ENCODE measurements around the gene LYPD8. TPM values are rescaled to one million over a fixed set of nuclear protein-coding genes. Genes with fewer than 3 reads are reported as not detected.
"Not testable (repeated sequence)": the region's sequence is repeated elsewhere in the genome, so short reads cannot be mapped to it uniquely, and the experiment has no call there.

Gene LYPD8
- total and polyA plus RNA-seq, 9 donors = not detected

DNA sequence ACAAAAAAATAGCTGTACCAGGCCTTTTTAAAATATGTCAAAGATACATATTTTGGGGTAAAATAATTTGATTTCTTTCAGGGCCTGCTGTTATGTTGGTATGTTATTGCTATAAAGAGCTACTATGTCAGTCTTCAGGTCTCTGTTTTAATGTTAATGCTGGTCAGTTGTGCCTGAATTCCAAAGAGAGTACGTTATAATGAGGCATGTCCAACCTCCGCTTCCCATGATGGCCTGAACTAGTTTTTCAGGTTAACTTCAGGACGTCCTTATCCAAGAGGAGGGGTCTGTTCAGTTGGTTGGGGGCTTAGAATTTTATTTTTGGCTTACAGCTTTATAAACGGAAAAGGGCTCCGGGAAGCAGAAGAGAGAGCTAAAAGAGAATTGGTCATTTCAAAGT lies 34.9 kb upstream of the LYPD8 start:
- 68% methylated on average over 2 of the region's 5 CpGs for WGBS (ENCODE audit: insufficient coverage)
- no peaks in the 10 kb centered on the region for H3K36me3 ChIP-seq (ENCODE audit: control insufficient read depth, insufficient read depth, low read length)
- H3K4me1 ChIP-seq (ENCODE audit: control insufficient read depth, insufficient read depth, low read length) = no peaks in the 10 kb centered on the region
- no peaks in the 10 kb centered on the region for H3K27me3 ChIP-seq (ENCODE audit: control insufficient read depth, insufficient read depth, low read length)
- H3K4me3 ChIP-seq (ENCODE audit: low read length) = no peak overlapping the region
- no peak for DNase-seq
- H3K27ac ChIP-seq (ENCODE audit: low read length) = no peak overlapping the region
- peaks cover 9% of the 10 kb centered on the region for H3K9me3 ChIP-seq (replicated peaks; ENCODE audit: control insufficient read depth, low read depth, low read length)

DNA sequence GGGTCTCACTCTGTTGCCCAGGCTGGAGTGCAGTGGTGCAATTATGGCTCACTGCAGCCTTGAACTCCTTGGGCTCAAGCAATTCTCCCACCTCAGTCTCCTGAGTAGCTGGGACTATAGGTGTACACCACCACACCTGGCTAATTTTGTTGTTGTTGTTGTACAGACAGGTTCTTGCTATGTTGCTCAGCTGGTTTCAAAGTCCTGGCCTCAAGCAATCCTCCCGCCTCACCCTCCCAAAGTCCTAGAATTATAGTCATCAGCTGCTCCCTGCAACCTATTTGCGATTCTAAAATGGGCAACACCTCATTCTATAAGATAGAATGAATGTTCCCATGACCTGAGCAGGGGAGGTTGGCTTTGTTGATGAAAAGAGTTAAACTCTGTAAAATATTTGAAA lies 33.8 kb upstream of the LYPD8 start:
- no CpG with 5 or more reads among the region's 2 CpGs for WGBS (ENCODE audit: insufficient coverage)

DNA sequence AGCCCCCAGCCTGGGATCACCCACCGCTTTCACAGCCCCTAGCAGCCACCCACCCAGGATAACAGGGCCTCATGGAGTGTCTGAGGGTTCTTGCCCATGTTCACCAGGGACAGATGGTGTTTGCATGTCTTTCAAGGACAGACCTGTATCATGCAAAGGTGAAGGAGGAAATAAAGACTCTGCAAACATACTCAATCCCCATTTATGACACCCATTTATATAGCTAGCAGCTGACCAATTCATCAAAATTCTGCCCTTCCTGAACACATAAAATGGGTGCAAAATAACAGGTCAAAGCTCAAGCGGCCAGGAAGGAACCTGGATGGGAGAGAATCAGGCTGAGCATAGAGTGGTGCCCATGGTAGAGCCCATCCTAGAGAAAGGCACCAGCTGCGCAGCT lies 32.8 kb upstream of the LYPD8 start:
- Histone ChIP-seq H3K9me3 (replicated peaks; ENCODE audit: control insufficient read depth, low read depth, low read length) (peaks cover 6% of the 10 kb centered on the region), H3K27me3 (ENCODE audit: control insufficient read depth, insufficient read depth, low read length) (no peaks in the 10 kb centered on the region), H3K27ac (ENCODE audit: low read length) (no peak overlapping the region), H3K36me3 (ENCODE audit: control insufficient read depth, insufficient read depth, low read length) (no peaks in the 10 kb centered on the region), H3K4me1 (ENCODE audit: control insufficient read depth, insufficient read depth, low read length) (no peaks in the 10 kb centered on the region), H3K4me3 (ENCODE audit: low read length) (no peak overlapping the region)
- DNase-seq = no peak
- no CpG with 5 or more reads among the region's 3 CpGs for WGBS (ENCODE audit: insufficient coverage)

More for the DNA sequence above, 33.8 kb upstream of the LYPD8 start:
- H3K27me3 ChIP-seq (ENCODE audit: control insufficient read depth, insufficient read depth, low read length); H3K4me1 ChIP-seq (ENCODE audit: control insufficient read depth, insufficient read depth, low read length); H3K4me3 ChIP-seq (ENCODE audit: low read length); H3K9me3 ChIP-seq (replicated peaks; ENCODE audit: control insufficient read depth, low read depth, low read length); H3K27ac ChIP-seq (ENCODE audit: low read length); H3K36me3 ChIP-seq (ENCODE audit: control insufficient read depth, insufficient read depth, low read length); DNase-seq: not testable (repeated sequence)

DNA sequence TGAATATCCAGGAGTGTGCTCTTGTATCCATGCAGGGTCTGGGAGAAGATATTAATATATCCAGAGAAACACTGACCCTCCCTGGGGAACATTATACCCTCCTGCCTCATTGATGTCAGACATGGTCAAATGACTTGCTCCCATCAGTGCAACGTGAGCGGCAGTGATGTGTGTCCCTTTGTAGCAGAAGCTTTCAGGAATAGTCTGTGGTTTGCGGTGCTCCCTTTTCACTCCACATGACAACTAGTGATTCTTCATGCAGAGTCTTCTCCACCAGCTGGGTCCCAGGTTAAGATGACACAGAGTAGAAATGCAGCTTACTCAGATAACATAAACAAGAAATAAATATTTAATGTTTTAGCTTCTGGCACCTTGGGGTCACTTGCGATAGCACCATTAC lies 31.9 kb upstream of the LYPD8 start:
- no peaks in the 10 kb centered on the region for H3K27me3 ChIP-seq (ENCODE audit: control insufficient read depth, insufficient read depth, low read length)
- WGBS (ENCODE audit: insufficient coverage) = no CpG with 5 or more reads among the region's 4 CpGs
- peaks cover 5% of the 10 kb centered on the region for H3K9me3 ChIP-seq (replicated peaks; ENCODE audit: control insufficient read depth, low read depth, low read length)

DNA sequence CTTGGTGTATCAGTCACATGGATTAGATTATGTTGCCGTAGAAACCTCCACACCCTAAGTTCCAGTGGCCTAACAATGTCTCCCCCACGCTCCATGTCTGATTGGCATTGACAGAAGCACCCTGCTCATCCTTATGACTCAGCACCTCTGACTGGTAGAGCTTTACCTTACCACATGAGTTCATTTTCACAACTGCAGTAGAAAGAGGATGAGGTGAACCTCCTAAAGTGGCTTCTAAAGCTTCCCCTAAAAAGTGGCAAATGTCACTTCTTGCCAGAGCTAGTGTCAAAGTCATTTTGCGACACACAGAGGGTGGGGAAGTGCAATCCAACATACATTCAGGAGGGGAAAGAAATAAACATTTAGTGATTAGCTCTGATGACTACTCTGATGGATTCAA lies 30.6 kb upstream of the LYPD8 start:
- Histone ChIP-seq H3K4me3 (ENCODE audit: low read length) (no peak overlapping the region), H3K36me3 (ENCODE audit: control insufficient read depth, insufficient read depth, low read length) (no peaks in the 10 kb centered on the region), H3K4me1 (ENCODE audit: control insufficient read depth, insufficient read depth, low read length) (no peaks in the 10 kb centered on the region), H3K27ac (ENCODE audit: low read length) (no peak overlapping the region), H3K27me3 (ENCODE audit: control insufficient read depth, insufficient read depth, low read length) (no peaks in the 10 kb centered on the region), H3K9me3 (replicated peaks; ENCODE audit: control insufficient read depth, low read depth, low read length) (peaks cover 2% of the 10 kb centered on the region)
- 83% methylated on average over 1 of the region's 3 CpGs for WGBS (ENCODE audit: insufficient coverage)
- DNase-seq = no peak

More for the DNA sequence above, 31.9 kb upstream of the LYPD8 start:
- H3K4me1 ChIP-seq (ENCODE audit: control insufficient read depth, insufficient read depth, low read length) = no peaks in the 10 kb centered on the region
- H3K27ac ChIP-seq (ENCODE audit: low read length) = no peak overlapping the region
- no peak overlapping the region for H3K4me3 ChIP-seq (ENCODE audit: low read length)
- no peaks in the 10 kb centered on the region for H3K36me3 ChIP-seq (ENCODE audit: control insufficient read depth, insufficient read depth, low read length)
- no peak for DNase-seq

DNA sequence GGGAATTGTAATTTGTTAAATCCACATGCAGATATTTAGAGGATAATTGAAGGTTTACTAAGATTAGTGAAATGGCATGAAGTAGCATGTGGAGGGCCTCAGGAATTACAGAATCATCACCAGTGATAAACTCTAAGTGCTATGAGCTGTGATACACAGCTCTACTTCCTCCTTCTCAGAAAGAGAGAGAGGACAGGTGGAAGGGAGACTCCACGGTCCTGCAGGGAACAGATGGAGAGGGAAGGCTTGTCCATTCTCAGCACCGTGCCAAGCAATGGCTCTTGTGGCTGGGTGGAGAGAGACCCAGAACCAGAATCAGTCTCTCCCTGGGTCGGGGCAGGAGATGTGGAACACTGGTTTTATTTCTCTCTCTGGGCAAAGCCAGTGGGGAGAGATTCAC lies 27.8 kb upstream of the LYPD8 start:
- Histone ChIP-seq H3K9me3 (replicated peaks; ENCODE audit: control insufficient read depth, low read depth, low read length) (peaks cover 17% of the 10 kb centered on the region), H3K36me3 (ENCODE audit: control insufficient read depth, insufficient read depth, low read length) (no peaks in the 10 kb centered on the region), H3K4me3 (ENCODE audit: low read length) (no peak overlapping the region), H3K4me1 (ENCODE audit: control insufficient read depth, insufficient read depth, low read length) (no peaks in the 10 kb centered on the region), H3K27me3 (ENCODE audit: control insufficient read depth, insufficient read depth, low read length) (no peaks in the 10 kb centered on the region), H3K27ac (ENCODE audit: low read length) (no peak overlapping the region)
- no peak for DNase-seq
- no CpG with 5 or more reads among the region's 3 CpGs for WGBS (ENCODE audit: insufficient coverage)

DNA sequence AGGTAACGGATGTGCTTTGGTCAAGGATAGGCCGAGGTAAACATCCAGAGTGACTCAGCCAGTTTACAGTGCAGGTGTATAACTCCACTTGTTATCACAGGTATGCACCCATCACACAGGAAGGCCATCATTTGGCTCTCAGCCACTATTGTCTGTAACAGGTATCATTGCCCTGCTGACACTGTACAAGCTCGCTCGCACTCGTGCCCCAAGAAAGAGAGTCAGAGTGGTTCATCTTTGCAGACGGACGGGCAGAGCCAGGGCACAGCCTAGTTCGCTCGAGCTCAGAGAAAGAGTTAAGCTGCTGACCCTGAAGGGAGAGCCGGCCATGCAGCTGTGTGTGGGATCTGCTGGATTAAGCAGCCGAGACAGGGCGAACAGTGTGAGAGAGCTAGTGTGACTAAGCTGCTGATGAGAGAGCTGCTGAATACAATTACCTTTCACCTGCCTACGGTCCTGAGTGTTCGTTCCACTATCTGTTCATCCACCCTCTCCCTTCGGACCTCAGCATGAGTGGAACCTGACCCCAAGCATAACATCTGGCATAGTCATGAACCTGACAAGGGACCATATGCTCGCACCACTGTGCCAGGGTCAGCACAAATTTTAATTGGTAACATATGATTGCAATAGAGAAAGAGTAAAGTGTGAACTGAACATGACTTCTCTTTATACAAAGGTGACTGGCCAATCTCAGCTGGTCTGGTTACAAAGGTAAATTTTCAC lies 27.0 kb upstream of the LYPD8 start:
- Histone ChIP-seq H3K4me1 (ENCODE audit: control insufficient read depth, insufficient read depth, low read length) (no peaks in the 10 kb centered on the region), H3K27me3 (ENCODE audit: control insufficient read depth, insufficient read depth, low read length) (no peaks in the 10 kb centered on the region), H3K4me3 (ENCODE audit: low read length) (no peak overlapping the region), H3K36me3 (ENCODE audit: control insufficient read depth, insufficient read depth, low read length) (no peaks in the 10 kb centered on the region), H3K9me3 (replicated peaks; ENCODE audit: control insufficient read depth, low read depth, low read length) (peaks cover 18% of the 10 kb centered on the region), H3K27ac (ENCODE audit: low read length) (no peak overlapping the region)
- 55% methylated on average over 11 of the region's 16 CpGs for WGBS (ENCODE audit: insufficient coverage)
- no peak for DNase-seq

DNA sequence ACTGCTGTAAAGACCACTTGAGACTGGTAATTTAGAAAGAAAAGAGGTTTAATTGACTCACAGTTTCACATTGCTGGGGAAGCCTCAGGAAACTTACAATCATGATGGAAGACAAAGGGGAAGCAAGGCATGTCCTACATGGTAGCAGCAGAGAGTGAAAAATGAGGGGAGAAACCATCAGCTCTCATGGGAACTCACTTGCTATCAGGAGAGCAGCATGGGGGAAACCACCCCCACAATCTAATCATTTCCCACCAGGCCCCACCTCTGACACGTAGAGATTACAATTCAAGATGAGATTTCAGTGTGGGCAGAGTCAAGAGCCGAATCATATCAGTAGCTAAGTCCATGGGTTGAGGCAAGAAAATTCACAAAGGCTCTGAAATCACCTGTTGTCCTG lies 23.8 kb upstream of the LYPD8 start:
- no peak overlapping the region for H3K27ac ChIP-seq (ENCODE audit: low read length)
- peaks cover 34% of the 10 kb centered on the region for H3K9me3 ChIP-seq (replicated peaks; ENCODE audit: control insufficient read depth, low read depth, low read length)

DNA sequence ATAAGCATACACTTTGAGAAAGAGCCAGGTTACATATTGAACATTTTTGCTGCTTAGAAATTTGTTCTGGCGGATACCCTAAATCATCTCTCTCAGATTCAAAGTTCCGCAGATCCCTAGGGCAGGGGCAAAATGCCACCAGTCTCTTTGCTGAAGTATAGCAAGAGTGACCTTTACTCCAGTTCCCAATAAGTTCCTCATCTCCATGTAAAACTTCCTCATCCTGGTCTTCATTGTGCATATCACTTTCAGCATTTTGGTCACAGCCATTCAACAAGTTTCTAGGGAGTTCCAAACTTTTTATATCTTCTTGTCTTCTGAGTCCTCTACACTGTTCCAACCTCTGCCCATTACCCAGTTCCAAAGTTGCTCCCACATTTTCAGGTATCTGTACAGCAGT lies 23.3 kb upstream of the LYPD8 start:
- Histone ChIP-seq H3K9me3 (replicated peaks; ENCODE audit: control insufficient read depth, low read depth, low read length) (peaks cover 34% of the 10 kb centered on the region), H3K36me3 (ENCODE audit: control insufficient read depth, insufficient read depth, low read length) (no peaks in the 10 kb centered on the region), H3K4me3 (ENCODE audit: low read length) (no peak overlapping the region), H3K27ac (ENCODE audit: low read length) (no peak overlapping the region), H3K27me3 (ENCODE audit: control insufficient read depth, insufficient read depth, low read length) (no peaks in the 10 kb centered on the region), H3K4me1 (ENCODE audit: control insufficient read depth, insufficient read depth, low read length) (no peaks in the 10 kb centered on the region)
- no CpG with 5 or more reads among the region's 2 CpGs for WGBS (ENCODE audit: insufficient coverage)
- DNase-seq = peak; percentile 5

More for the DNA sequence above, 23.8 kb upstream of the LYPD8 start:
- Histone ChIP-seq H3K27me3 (ENCODE audit: control insufficient read depth, insufficient read depth, low read length) (no peaks in the 10 kb centered on the region), H3K4me3 (ENCODE audit: low read length) (no peak overlapping the region), H3K36me3 (ENCODE audit: control insufficient read depth, insufficient read depth, low read length) (no peaks in the 10 kb centered on the region), H3K4me1 (ENCODE audit: control insufficient read depth, insufficient read depth, low read length) (no peaks in the 10 kb centered on the region)
- WGBS (ENCODE audit: insufficient coverage) = 70% methylated on average over 2 of the region's 2 CpGs
- no peak for DNase-seq

DNA sequence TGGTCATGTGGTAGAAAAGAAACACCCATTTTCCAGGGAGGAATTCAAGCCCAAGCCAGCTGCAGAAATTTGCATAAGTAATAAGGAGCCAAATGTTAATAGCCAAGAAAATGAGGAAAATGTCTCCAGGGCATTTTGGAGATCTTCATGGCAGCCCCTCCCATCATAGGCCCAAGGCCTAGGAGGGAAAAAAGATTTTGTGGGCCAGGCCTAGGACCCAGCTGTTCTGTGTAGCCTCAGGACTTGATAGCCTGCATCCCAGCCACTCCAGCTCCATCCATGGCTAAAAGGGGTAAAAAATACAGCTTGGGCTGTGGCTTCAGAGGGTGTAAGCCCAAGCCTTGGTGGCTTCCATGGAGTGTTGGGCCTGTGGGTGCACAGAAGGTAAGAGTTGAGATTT lies 21.4 kb upstream of the LYPD8 start:
- Histone ChIP-seq H3K27ac (ENCODE audit: low read length) (no peak overlapping the region), H3K27me3 (ENCODE audit: control insufficient read depth, insufficient read depth, low read length) (no peaks in the 10 kb centered on the region), H3K36me3 (ENCODE audit: control insufficient read depth, insufficient read depth, low read length) (no peaks in the 10 kb centered on the region), H3K9me3 (replicated peaks; ENCODE audit: control insufficient read depth, low read depth, low read length) (peaks cover 36% of the 10 kb centered on the region), H3K4me1 (ENCODE audit: control insufficient read depth, insufficient read depth, low read length) (no peaks in the 10 kb centered on the region), H3K4me3 (ENCODE audit: low read length) (no peak overlapping the region)
- DNase-seq = no peak

DNA sequence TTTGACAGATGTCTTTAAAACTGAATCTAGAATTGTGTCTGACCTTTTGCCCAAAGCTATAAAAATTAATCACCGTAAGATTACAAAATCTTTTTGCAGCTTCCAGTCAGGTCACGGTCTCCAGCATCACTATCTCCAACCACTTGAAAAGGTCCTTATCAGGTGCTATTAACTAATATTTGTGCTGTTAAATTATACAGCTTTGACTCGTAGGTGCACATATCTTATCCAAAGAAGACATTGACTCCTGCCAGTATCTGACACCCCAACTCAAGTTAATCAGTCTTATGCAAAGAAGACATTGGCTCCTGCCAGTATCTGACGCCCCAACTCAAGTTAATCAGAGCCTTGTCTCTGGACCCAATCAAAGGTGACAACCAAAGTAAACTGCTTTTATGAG lies 19.9 kb upstream of the LYPD8 start:
- H3K4me3 ChIP-seq (ENCODE audit: low read length) = no peak overlapping the region
- H3K36me3 ChIP-seq (ENCODE audit: control insufficient read depth, insufficient read depth, low read length) = no peaks in the 10 kb centered on the region
- H3K27me3 ChIP-seq (ENCODE audit: control insufficient read depth, insufficient read depth, low read length) = no peaks in the 10 kb centered on the region
- 83% methylated on average over 2 of the region's 4 CpGs for WGBS (ENCODE audit: insufficient coverage)
- DNase-seq = no peak
- peaks cover 32% of the 10 kb centered on the region for H3K9me3 ChIP-seq (replicated peaks; ENCODE audit: control insufficient read depth, low read depth, low read length)
- H3K27ac ChIP-seq (ENCODE audit: low read length) = no peak overlapping the region
- no peaks in the 10 kb centered on the region for H3K4me1 ChIP-seq (ENCODE audit: control insufficient read depth, insufficient read depth, low read length)
